ENCODE measurements around the gene HOXC5. TPM values are rescaled to one million over a fixed set of nuclear protein-coding genes. Genes with fewer than 3 reads are reported as not detected.

The HOXC5 gene
- total and polyA plus RNA-seq, 12 donors, result 0.01 TPM; not detected in 11

GRCh38 chr12:54066408-54066807 lies 33.6 kb downstream of the HOXC5 start:
- no peak for TF ChIP-seq CTCF (IDR thresholded peaks at IDR 0.05)
- no peaks in the 10 kb centered on the region for H3K36me3 ChIP-seq
- 88 to 97% methylated on average over 1 of the region's 1 CpG for WGBS, 2 donors
- no peaks in the 10 kb centered on the region for H3K4me1 ChIP-seq
- no peak overlapping the region for H3K27ac ChIP-seq
- peaks cover 0 to 96% (median 84%) of the 10 kb centered on the region in 7 donors for H3K27me3 ChIP-seq
- DNase-seq (no peak), ATAC-seq (no peak)
- intact Hi-C loops (cut with DNase I), result no loop called here
- no peak overlapping the region for H3K4me3 ChIP-seq
- H3K9me3 ChIP-seq, result no peaks in the 10 kb centered on the region

GRCh38 chr12:54068418-54069070 lies 35.7 kb downstream of the HOXC5 start:
- no peak overlapping the region for H3K27ac ChIP-seq
- ATAC-seq (no peak), DNase-seq (no peak)
- H3K36me3 ChIP-seq, result no peaks in the 10 kb centered on the region
- intact Hi-C loops (cut with DNase I), result no loop called here
- no peaks in the 10 kb centered on the region for H3K9me3 ChIP-seq
- TF ChIP-seq CTCF (IDR thresholded peaks at IDR 0.05), result no peak
- H3K27me3 ChIP-seq, result peaks cover 0 to 97% (median 84%) of the 10 kb centered on the region in 7 donors
- H3K4me3 ChIP-seq, result no peak overlapping the region
- 86 to 88% methylated on average over 4 of the region's 4 CpGs for WGBS, 2 donors
- H3K4me1 ChIP-seq, result no peaks in the 10 kb centered on the region

GRCh38 chr12:54071942-54072341 lies 39.1 kb downstream of the HOXC5 start:
- DNase-seq, result no peak
- H3K9me3 ChIP-seq, result no peaks in the 10 kb centered on the region
- H3K36me3 ChIP-seq, result no peaks in the 10 kb centered on the region
- no peak for TF ChIP-seq CTCF (IDR thresholded peaks at IDR 0.05)
- H3K4me3 ChIP-seq, result no peak overlapping the region
- no peaks in the 10 kb centered on the region for H3K4me1 ChIP-seq
- no peak overlapping the region for H3K27ac ChIP-seq
- no peak for ATAC-seq
- WGBS, 2 donors, result 18 to 37% methylated on average over 1 of the region's 1 CpG
- H3K27me3 ChIP-seq, result peaks cover 0 to 99% (median 86%) of the 10 kb centered on the region in 7 donors
- intact Hi-C loops (cut with DNase I), result no loop called here

GRCh38 chr12:54074308-54074707 lies 41.5 kb downstream of the HOXC5 start:
- H3K27me3 ChIP-seq, result peaks cover 0 to 100% (median 96%) of the 10 kb centered on the region in 7 donors
- H3K4me3 ChIP-seq, result no peak overlapping the region
- intact Hi-C loops (cut with DNase I), result no loop called here
- H3K36me3 ChIP-seq, result no peaks in the 10 kb centered on the region
- no peaks in the 10 kb centered on the region for H3K9me3 ChIP-seq
- no peak overlapping the region for H3K27ac ChIP-seq
- no peak for TF ChIP-seq CTCF (IDR thresholded peaks at IDR 0.05)
- no peaks in the 10 kb centered on the region for H3K4me1 ChIP-seq
- 65 to 66% methylated on average over 6 of the region's 6 CpGs for WGBS, 2 donors
- ATAC-seq, result no peak
- DNase-seq, result no peak
